Mucosa of descending colon (tissue), 3 donors: ENCODE measurements around the gene TWSG1. TPM values are rescaled to one million over a fixed set of nuclear protein-coding genes. Genes with fewer than 3 reads are reported as not detected.
"Not testable (repeated sequence)": the region's sequence is repeated elsewhere in the genome, so short reads cannot be mapped to it uniquely, and the experiment has no call there.

Source experiments
- ATAC-seq: fragments of 200-7000 bp; cut with Tn5 transposase; one replicate; pipeline ENCODE4 v1.9.1; 2020; ENCODE audit warnings: mild to moderate bottlenecking, moderate library complexity
- DNase-seq, 3 donors: peaks; one replicate each; pipeline ENCODE4 v3.0.0-alpha.2; 2020
- H3K36me3 ChIP-seq: fragments of 200-600 bp; one replicate; pipeline ENCODE4 v1.8.0; 2021; ENCODE audit warnings: low read depth, mild to moderate bottlenecking
- H3K4me1 ChIP-seq: fragments of 200-600 bp; one replicate; pipeline ENCODE4 v1.8.0; 2021; ENCODE audit warnings: low read depth, mild to moderate bottlenecking
- H3K4me3 ChIP-seq: fragments of 200-600 bp; one replicate; pipeline ENCODE4 v1.8.0; 2021; ENCODE audit warnings: mild to moderate bottlenecking
- H3K9me3 ChIP-seq: fragments of 200-600 bp; one replicate; pipeline ENCODE4 v1.8.0; 2021; ENCODE audit warnings: mild to moderate bottlenecking
- intact Hi-C, 2 donors: fragments of 100-400 bp; cut with DNase I in 1 of 2; cut with micrococcal nuclease in 1 of 2; formaldehyde crosslinking; loops; one replicate each; pipeline versions ENCODE4 v1.11.0 to v1.11.1; 2022; cut with DNase I, micrococcal nuclease
- total RNA-seq, 3 donors: library from RNA; stranded (reverse); fragmentation: NEBNext Ultra II Directional in 2 of 3; extraction: Animal tissue kit (Norgen Biotek cat#: 25700) in 2 of 3; gene quantifications; one replicate each; pipeline versions ENCODE4 v1.2.1 to v1.2.4, GENCODE V29; 2021 to 2023
- TF ChIP-seq, protein P1 (sequence below): fragments of 200-600 bp; IDR thresholded peaks from one replicate; pipeline ENCODE4 v1.8.0; 2022; ENCODE audit warnings: antibody characterized with exemption, mild to moderate bottlenecking
- donor health status: DM: no; HTN: no; CAD: no; lungs with moderate emphysema.
- donor health status: DM: no; HTN: no; CAD: no.
- donor health status: DM: no; HTN: yes; CAD: no.

Gene TWSG1
- total RNA-seq, 3 donors from 2014 or later: 10.5 to 45.3 (median 17.8) TPM

DNA sequence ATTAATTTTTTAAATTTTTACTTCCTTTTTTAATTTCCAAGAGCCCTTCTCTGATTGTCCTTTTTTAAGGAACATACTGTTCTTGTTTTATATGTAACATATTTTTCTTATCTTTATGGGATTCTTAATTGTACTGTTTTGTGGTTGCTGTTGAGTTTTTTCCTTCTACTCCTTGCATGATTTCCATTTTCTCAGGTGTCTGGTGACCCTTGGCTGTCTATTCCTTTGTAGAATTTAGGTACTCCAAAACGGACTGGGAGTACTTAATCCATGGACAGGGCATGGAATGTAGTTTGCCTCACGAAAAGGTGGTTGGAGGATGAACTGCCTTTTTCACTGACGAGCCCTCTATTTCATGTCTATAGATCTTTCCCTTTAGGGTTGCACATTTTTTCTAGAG, 26.6 kb downstream of the TWSG1 start:
- H3K36me3 ChIP-seq: no peaks in the 10 kb centered on the region
- no peaks in the 10 kb centered on the region for H3K4me1 ChIP-seq
- H3K9me3 ChIP-seq: no peaks in the 10 kb centered on the region
- DNase-seq (no peak), ATAC-seq (peak; percentile 42)
- no peak overlapping the region for H3K4me3 ChIP-seq
- TF ChIP-seq, protein P1, sequence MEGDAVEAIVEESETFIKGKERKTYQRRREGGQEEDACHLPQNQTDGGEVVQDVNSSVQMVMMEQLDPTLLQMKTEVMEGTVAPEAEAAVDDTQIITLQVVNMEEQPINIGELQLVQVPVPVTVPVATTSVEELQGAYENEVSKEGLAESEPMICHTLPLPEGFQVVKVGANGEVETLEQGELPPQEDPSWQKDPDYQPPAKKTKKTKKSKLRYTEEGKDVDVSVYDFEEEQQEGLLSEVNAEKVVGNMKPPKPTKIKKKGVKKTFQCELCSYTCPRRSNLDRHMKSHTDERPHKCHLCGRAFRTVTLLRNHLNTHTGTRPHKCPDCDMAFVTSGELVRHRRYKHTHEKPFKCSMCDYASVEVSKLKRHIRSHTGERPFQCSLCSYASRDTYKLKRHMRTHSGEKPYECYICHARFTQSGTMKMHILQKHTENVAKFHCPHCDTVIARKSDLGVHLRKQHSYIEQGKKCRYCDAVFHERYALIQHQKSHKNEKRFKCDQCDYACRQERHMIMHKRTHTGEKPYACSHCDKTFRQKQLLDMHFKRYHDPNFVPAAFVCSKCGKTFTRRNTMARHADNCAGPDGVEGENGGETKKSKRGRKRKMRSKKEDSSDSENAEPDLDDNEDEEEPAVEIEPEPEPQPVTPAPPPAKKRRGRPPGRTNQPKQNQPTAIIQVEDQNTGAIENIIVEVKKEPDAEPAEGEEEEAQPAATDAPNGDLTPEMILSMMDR: no peak
- intact Hi-C loops: no loop called here

DNA sequence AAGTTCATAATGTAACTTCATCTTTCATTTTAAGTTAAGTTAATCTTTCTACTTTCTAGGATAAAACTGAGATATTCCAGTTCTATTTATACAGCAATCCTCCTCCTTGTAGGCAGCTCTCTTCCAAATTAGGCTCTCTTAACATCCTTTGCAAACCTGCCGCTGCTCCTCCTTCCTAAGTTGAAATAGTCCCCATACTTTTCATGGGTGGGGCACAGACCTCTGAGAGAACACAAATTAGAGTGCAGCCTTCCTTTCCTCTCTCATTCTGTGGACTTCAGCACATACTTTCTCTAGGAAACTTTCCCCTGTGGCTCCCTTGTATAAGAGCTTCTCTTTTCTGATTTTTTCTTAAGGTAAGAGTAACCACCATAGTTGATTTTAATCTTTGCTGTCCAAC, 28.3 kb downstream of the TWSG1 start:
- peak; percentile 51 for ATAC-seq
- H3K9me3 ChIP-seq: no peaks in the 10 kb centered on the region
- DNase-seq: no peak
- no peaks in the 10 kb centered on the region for H3K4me1 ChIP-seq
- no peak overlapping the region for H3K4me3 ChIP-seq
- no peaks in the 10 kb centered on the region for H3K36me3 ChIP-seq
- TF ChIP-seq, protein P1: no peak
- intact Hi-C loops: no loop called here

DNA sequence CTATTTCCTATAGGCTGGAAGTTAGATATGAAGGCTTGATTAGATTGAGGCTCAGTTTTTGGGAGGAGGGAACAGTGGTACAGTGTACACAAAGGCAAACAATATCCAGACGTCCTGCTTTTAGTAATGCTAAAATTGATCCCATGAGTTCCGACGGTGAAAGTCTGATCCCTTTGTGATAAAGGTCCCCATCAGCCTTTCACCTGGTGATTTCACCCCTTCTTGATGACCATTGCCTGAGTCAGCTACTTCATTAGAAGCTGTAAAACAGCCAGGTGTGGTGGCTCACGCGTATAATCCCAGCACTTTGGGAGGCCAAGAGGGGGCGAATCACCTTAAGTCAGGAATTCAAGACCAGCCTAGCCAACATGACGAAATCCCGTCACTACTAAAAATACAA, 29.7 kb downstream of the TWSG1 start:
- intact Hi-C loops: no loop called here
- DNase-seq (no peak), ATAC-seq (no peak)

DNA sequence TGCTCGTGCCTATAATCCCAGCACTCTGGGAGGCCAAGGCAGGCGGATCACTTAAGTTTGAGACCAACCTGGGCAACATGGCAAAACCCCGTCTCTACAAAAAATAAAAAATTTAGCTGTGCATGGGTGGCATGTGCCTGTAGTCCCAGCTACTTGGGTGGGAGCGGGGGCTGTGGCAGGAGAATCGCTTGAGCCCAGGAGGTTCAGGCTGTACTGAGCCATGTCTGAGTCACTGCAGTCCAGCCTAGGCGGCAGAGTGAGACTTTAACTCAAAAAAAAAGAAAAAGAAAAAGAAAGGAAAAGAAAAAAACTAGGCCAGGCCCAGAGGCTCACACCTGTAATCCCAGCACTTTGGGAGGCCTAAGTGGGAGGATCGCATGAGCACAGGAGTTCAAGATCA, 30.8 kb downstream of the TWSG1 start:
- H3K4me3 ChIP-seq: no peak overlapping the region
- TF ChIP-seq, protein P1: no peak
- no peak for ATAC-seq
- H3K4me1 ChIP-seq: no peaks in the 10 kb centered on the region
- no peak for DNase-seq
- no peaks in the 10 kb centered on the region for H3K36me3 ChIP-seq
- intact Hi-C loops: no loop called here
- no peaks in the 10 kb centered on the region for H3K9me3 ChIP-seq

More for the DNA sequence above, 29.7 kb downstream of the TWSG1 start:
- H3K4me1 ChIP-seq: no peaks in the 10 kb centered on the region
- H3K36me3 ChIP-seq: no peaks in the 10 kb centered on the region
- TF ChIP-seq, protein P1: no peak
- no peak overlapping the region for H3K4me3 ChIP-seq
- no peaks in the 10 kb centered on the region for H3K9me3 ChIP-seq

DNA sequence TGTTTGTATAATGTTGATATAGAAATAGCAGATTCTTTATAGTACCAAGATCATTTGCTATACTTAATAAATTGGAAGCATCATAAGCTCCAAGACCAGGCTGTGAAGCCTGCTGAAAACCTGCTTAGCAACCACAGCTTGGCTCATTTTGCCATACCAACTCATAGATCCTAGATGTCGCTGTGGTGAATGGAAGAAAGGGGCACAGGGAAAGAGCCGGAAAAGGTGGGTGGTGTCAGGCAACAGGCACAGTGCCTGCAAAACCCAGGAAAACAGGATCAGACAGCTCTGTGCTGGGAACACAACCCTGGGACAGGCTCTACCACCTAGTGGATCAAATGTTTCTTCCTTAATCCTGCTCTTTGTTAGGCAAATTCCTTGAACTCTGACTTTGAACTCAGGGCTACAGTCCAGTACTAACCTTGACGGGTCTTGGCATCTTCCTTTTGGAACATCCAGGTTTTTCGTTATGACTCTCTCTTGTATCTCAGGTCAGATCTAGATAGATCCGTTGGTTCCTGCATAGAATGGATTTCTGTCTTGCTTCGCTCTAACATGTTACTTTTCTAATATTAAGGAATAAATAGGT, 31.6 kb downstream of the TWSG1 start:
- Histone ChIP-seq H3K4me1 (no peaks in the 10 kb centered on the region), H3K4me3 (no peak overlapping the region), H3K36me3 (no peaks in the 10 kb centered on the region), H3K9me3 (no peaks in the 10 kb centered on the region)
- intact Hi-C loops: no loop called here
- ATAC-seq (peak; percentile 84), DNase-seq (peak in 1 of 3 donors; percentile 43)
- TF ChIP-seq, protein P1: no peak

DNA sequence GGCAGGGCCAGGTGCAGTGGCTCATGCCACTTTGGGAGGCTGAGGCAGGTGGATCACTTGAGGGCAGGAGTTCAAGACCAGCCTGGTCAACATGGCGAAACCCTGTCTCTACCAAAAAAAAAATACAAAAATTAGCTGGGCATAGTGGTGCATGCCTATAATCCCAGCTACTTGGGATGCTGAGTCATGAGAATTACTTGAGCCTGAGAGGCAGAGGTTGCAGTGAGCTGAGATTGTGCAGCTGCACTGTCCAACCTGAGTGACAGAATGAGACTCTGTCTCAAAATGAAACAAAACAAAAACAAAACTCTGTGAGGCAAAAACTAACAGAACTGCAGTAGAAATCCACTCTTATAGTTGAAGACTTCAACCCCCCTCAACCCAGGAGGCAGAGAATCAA, 38.7 kb downstream of the TWSG1 start:
- H3K4me3 ChIP-seq, H3K36me3 ChIP-seq, intact Hi-C loops, ATAC-seq, H3K9me3 ChIP-seq, DNase-seq, H3K4me1 ChIP-seq: not testable (repeated sequence)
